HG03442 (cell line): ENCODE results near the gene BHLHA15.

Experiments
- ATAC-seq: cut with Tn5 transposase; IDR thresholded peaks from one replicate; pipeline ENCODE4 v1.9.1; 2021; ENCODE audit warnings: mild to moderate bottlenecking, moderate library complexity; ENCODE audit not compliant: unreplicated experiment

Gene BHLHA15

GRCh38 chr7:98223351-98223897 is 12.2 kb downstream of the BHLHA15 start:
- no peak for ATAC-seq

DNA sequence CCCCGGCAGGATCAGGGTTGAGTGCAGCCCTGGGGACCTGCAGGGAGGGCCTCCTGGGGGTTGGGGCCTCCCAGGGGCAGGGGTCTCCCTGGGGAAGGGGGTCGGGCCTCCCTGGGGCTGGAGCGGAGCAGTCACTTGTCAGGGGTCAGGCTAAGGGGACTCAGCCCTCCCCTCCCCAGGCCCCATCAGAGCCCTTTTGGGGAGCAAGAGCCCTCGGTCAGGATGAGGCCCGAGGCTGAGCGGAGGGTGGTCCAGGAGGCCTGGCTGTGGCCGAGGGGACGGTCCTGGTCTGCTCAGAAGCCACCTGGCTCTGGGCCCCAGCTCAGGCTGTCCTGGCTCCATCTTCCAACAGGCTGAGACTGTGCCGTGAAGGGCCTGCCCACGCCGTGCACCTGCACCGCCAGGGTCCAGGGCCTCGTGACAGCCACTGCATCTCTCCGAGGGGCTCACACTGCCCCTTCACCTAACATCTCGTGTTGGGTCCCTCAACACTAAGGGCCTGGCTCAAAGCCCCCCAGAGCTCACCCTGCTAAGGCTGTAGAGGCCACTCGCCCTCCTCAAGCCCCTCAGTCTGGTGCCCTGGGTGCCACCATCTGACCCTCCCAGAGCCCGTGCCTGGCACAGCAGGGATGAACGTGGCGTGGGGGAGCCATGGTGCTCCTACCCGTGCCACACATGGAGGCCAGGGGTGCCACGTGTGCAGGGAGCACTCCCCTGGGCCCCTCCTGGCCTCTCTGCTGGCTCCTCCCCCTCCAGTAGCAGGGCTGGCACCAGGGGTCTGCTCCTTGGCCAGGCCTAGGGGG is 12.9 kb downstream of the BHLHA15 start:
- ATAC-seq, result no peak

GRCh38 chr7:98224701-98225181 is 13.5 kb downstream of the BHLHA15 start:
- ATAC-seq, result no peak

- ATAC-seq, result no peak
Measured at GRCh38 chr7:98225913-98226614, 14.8 kb downstream of the BHLHA15 start.

DNA sequence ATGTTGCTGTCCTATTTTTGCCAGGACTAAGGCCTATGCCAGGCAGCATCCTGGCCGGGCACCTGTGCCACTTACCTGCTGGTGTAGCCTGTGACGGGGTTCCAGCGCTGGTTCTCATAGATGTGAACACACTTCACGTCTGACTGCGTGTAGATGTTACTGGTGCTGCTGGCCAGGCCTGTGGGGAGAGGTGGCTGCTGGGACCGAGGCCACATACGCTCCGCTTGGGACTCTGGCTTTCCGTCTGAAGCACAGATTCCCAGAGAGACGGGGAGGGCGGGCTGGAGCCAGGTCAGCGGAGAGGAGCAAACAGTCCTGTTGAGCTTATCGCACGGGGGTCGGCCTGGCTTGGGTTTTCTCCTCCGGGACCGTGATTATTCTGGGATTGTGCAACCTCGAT is 16.7 kb downstream of the BHLHA15 start:
- ATAC-seq, result no peak

GRCh38 chr7:98228801-98229200 is 17.6 kb downstream of the BHLHA15 start:
- ATAC-seq, result no peak

DNA sequence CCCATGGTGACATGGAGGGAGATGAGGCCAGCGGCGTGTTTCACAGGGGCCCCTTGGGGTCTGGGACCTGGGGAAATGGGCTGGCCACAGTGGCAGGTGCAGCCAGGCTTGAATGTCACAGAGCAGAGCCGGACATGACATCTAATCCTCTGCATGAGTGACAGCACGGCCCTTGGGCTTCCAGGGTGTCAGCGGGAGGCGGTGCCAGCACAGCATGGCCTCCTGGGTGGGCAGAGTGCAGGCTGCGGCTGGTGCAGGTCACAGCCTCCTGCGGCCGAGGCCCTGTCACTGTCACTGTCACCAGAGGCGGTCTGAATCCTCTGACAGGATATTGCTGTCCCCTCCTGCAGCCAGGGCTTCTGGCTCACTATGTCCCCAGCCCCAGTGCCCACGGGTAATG is 18.2 kb downstream of the BHLHA15 start:
- ATAC-seq, result no peak

GRCh38 chr7:98229991-98230745 is 18.9 kb downstream of the BHLHA15 start:
- ATAC-seq, result no peak

GRCh38 chr7:98230746-98231471 is 19.7 kb downstream of the BHLHA15 start:
- ATAC-seq, result no peak

DNA sequence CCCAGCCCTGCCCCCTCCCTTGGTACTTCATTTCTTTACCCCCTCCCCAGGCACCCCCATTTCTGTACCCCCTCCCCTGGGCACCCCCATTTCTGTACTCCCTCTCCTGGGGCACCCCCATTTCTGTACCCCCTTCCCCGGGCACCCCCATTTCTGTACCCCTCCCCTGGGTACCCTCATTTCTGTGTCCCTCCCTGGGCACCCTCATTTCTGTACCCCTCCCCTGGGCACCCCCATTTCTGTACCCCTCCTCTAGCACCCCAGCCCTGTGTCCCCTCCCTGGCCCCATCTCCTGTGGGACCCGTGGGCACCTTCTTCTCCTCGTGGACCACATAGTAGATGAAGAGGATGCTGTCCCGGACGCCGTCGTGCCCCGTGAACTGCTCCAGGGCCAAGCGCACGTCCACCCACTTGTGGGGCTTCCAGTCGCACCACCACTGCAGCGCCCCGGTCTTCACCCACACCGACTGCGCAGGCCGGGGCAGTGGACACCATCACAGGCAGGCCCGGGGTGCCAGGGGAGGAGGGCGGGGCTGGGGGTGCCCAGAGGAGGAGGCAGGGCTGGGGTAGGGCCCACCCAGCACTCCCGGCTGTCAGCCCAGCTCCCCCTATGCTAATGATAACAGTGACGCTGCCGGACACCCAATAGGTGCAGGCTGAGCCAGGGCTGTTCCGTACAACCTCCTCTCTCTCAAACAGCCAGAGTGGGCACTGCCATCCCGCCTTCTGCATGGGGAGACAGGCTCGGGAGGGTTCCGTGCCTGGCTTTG is 20.4 kb downstream of the BHLHA15 start:
- ATAC-seq, result no peak

DNA sequence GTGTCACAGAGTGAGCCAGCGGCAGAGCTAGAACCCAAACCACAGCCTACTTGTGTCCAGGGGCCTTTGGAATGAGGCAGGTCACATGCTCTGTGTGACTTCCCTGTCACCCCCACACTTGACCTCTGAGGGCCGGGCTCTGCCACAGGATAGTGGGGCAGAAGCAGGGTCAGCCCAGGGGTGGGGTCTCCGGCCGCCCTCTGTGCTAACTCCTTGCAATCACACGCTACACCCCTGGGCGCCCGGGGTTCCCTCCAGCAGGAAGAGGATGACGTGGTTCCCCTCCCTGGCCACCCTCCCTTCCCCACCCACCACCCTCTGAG is 21.0 kb downstream of the BHLHA15 start:
- ATAC-seq, result no peak

DNA sequence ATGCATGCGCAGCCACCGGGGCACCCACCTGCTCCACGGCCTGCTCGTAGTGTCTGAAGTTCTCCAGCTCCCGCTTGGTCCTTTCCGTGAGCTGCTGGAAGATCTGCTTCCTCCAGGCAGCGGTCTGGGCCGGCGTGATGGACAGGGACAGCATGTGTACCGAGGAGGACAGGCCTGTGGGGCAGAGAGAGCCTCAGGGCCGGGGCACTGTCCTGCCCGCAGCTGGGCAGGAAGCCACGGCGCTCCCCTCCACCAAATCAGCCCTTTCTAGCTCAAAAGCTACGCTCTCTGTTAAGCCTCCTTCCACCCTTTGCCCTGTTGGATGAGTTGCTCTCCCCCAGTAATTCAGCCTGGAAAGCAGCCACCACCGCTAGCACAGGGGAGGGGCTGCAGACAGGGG is 21.6 kb downstream of the BHLHA15 start:
- no peak for ATAC-seq

DNA sequence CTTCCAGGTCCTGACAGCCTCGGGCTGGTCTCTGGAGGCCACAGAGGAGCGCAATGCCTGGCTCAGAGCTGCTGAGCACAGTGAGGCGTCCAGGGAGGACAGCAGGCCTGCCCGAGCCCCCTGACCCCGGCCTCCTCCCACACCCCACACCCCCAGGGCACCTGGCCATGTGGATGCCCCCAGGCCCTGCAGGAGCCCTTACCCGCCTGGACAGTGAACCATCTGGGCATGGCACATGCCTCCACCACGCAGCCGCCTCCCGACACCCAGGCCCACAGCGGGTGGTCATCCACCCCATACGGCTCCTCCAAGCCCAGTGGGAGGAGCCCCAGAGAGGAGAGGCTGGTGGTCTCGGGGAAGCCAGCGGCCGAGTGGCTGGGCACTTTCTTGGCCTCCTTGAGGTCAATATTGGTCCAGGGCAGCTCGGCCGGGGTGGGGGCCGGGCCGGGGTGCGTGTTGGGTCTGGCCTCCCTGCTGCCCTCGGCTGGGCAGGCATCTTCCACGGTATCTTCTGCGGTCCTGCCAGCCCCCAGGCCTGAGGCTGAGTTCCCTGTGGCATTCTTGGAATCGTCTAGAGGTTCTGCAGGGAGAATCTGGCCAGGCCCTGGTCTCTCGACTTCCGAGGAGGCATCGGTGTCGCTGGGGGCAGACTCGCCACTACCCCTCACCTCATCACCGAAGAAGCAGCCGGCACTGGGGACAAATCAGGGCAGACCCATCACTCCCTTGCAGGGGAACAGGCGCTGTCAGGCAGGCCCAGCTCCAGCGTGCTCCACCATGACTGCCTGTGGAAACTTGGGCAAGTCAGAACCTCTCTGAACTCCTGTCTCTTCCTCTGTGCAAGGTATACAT is 22.2 kb downstream of the BHLHA15 start:
- no peak for ATAC-seq

- ATAC-seq, result no peak
Measured at GRCh38 chr7:98234429-98235147, 23.3 kb downstream of the BHLHA15 start.

GRCh38 chr7:98235901-98236300 is 24.7 kb downstream of the BHLHA15 start:
- no peak for ATAC-seq

DNA sequence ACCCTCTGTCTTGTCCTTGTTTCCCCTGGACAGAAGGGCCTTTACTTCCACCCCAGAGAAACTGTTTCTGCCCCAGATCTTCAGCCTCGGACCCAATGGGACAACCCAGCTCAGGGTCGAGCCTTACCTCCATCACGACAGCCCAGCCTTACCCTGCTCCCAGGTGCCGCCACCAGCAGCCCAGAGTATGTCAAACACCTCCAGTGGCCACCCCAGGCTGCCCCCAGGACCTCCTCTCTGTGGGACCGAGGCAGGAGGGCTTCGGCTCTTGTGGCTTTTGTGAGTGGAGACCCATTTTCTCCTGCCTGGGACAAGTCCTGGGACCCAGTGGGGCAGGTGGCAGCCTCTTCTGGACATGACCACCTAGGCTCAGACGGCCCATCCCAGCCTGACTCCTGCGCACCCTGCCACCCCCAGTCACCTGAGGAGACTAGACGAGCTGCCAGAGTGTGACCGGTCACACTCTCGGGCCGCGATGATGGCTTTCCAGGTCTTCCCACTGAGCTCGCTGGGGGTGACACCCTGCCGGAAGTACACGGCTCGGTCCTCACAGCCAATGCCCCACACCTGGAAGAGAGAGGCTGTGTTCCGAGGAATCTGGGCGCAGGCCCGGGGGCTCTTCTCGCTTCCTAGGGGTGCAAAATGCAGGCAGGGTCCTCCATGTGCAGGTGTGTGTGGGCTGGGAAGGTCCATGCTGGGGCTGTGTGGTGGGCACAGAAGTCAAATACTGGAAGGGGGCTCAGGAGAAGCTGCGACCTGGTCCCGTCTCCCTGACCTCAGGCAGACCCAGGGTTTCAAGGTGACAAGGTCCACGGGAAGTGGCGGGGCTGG is 25.3 kb downstream of the BHLHA15 start:
- ATAC-seq, result no peak

DNA sequence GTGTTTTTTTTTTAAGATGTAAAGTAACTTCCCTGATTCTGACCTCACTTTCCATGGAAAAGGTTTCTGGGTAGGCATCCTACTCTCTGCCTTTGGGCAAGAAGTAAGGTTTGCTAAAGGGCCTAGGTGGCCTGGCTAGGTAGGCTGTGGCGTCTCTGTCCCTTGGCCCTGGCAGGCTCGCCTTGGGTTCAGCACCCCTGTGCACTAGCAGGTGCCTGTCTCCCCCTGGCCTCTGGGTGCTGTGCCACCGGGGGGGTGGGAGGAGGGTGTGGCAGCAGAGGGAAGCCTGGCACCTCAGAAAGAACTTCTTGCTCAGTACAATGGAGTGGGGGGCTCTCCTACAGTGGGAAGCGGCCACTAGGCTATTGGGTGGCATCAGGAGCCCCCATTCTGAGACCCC is 26.8 kb downstream of the BHLHA15 start:
- ATAC-seq, result no peak

- no peak for ATAC-seq
Measured at GRCh38 chr7:98238976-98239375, 27.7 kb downstream of the BHLHA15 start.
